ENCODE data around the gene PRKCE.

Gene PRKCE

DNA sequence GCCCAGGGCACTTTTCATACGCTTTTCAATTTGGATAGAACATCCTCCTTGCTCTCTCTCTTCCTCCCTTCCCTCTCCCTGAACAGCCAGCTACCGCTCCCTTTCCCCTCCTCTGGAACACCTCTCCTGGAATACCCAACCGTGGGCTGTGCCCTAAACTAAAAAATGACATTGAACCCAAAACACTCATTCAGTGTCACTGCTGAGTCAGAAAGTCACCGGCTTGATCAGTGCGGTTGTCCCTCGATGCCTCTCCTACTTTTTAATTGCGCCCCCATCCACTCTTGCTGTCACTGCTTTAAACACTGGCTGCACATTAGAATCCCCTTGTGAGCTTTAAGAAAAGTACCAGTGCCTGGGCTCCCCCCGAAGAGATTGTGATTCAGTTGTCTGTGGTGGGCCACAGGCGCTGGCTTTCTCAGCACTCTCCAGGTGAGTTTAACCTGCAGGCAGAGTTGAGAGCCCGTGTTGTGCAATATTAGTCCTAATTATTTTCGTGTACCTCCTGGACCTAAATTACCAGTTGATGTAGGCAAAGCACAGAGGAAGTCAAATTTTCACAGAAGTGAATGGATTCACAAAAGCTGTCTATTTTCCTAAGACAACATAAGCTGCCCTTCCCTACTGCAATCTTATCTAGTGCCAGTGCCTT, 302.0 kb downstream of the PRKCE start:
- no peak for DNase-seq

- no peak for DNase-seq
Measured at GRCh38 chr2:45954233-45954850, 302.9 kb downstream of the PRKCE start.

DNA sequence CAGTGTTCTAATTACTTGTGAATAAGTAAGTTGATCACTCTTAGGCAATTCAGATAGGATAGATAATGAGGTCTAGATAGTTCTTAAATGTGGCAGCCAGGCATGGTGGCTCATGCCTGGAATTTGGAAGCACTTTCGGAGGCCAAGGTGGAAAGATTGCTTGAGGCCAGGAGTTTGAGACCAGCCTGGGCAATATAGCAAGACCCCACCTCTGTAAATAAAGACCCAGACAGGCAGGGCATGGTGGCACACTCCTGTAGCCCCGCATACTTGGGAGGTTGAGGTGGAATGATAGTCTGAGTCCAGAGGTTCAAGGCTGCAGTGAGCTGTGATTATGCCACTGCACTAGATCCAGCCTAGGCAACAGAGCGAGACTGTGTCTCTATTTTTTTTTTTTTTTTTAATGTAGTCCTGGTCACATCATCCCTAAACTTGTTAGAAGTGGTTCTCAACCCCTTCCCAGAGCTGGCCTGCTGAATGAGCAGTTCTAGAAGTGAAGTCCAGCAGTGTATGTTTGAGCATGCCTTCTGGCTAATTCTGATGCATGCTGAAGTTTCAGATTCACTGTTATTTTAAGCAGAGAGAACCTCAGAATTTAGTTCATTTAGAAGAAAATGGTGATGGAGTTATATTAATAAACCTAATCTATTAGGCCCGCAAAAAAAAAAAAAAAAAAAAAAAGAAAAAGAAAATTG, 306.2 kb downstream of the PRKCE start:
- DNase-seq = no peak

DNA sequence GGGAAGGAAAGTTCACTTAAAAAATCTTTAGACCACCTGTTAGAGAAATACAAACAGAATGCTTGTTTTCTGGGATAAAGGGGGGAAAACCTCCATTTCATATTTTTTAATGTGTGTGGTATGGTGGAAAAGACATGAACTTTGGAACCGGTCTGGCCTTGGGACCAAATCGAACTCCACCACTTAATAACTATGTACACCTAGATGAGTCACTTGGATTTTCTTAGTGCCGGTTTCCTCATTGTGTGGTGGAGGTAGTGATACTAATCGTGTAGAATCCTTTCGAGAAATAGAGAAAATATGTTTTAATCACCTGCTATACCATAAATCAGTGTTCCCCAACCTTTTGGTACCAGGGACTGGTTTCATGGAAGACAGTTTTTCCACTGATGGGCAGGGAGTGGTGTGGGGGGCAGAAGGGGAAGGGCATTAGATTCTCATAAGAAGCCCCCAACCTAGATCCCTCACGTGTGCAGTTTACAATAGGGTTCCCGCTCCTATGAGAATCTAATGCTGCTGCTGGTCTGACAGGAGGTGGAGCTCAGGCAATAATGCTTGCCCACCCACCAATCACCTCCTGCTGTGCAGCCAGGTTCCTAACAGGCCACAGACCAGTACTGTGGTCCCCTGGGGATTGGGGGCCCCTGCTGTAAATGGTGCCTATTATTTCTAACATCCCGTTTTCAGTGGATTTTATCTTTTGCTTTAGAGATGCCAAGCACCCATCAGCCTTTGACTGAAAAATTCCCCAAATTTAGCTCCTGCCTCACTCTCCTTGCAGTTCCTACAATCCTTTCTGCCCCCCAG, 308.8 kb downstream of the PRKCE start:
- DNase-seq = no peak

DNA sequence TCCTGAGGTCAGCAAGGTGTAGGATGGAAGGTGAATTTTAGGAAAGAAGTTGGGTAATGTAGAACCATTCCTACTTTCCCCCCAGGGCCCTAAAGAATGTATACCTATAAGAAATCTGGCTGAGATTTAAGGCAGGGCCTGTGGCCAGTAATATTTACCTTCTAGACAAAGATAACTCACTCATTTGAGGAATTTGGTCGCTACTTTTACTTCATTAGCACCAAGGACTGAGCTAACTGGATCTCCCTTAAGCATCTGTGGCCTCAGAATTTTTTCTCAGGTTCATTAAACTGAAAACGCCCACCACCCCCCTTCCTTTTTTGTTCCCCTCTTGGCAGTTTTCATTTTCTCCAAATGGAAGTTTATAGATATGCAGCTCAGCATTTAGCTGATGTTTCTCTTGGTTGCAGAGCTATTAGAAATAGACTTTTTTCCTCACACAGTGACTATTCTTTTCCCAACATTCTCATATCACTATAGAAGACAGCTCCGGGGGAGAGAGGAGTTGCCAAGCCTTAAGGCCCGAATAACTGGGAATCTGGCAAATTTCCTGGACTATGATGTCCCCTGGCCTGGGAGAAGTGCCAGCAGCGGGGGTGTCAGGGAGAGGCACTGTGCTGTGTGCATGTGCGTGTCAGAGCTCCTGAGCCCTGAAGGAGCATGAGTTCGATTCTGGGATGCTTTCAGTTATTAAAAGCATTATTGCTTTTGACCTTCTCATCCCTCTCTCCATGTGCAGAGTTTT, 310.9 kb downstream of the PRKCE start:
- peak in 37 of 51 donors; percentile 4 to 72 (median 44) for DNase-seq

DNA sequence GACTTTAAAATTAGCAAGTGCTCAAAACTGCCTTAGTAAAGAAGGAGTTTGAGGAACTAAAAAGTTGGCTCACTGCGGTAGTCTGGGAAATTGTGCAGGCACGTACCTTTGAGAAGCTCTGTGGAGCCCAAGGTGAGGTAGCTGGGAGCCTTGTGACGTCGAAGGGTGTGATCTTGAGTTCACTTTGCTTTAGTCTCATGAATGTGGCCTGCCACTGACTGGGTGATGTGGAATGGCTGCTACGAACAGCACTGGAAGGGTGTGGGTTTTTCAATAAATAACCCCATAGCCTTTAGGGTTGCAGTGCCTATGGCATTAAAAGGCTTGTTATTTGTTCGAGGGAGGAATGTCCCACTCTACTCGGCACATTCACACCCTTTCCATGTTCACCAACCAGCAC, 312.3 kb downstream of the PRKCE start:
- DNase-seq = no peak

DNA sequence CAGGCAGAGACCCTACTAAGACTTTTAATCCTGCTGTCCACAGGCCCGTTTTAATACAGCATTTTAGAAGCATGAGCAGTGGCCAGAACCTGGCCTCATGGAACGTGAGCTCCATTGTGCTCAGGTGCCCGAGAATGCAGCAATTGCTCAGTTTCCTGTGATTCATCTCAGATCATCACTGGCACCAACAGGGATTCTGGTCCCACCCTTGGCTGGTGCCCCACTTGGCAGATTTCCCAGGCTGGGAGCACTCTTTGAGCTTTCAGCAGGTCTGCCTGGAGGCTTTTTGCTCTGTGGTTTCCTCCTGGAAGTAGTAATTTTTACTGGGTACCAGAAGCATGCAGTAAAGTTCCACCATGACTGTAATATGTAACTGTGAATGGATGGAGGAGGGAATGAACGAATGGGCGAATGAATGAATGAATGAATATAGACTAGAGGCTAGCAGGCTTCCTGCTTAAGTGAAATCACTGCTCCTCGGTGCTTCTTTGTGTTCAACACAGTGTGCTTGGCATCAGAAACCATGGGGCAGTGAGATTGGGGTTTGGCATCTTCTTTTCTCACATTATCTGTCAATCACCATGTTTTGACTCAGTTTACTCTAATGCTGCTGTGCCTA, 312.9 kb downstream of the PRKCE start:
- peak in 30 of 51 donors; percentile 3 to 68 (median 26) for DNase-seq

DNA sequence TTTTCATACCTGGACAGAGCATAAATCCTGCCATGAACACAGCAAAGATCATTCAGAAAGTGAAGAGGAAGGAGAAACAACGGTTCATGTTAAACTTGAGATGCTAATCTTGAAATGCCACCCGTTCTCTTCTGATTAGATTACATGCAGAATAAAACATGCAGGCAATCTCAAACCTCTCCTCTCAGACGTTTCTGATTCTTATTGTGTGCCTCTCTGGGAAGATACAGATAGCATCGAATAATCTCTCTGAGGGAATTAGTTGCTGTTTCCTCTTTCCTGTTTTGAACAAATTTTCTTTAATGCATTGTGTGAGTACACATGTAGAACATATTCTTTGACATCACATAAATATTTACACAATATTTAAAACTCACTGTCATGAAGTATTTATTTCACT, 313.4 kb downstream of the PRKCE start:
- no peak for DNase-seq

DNA sequence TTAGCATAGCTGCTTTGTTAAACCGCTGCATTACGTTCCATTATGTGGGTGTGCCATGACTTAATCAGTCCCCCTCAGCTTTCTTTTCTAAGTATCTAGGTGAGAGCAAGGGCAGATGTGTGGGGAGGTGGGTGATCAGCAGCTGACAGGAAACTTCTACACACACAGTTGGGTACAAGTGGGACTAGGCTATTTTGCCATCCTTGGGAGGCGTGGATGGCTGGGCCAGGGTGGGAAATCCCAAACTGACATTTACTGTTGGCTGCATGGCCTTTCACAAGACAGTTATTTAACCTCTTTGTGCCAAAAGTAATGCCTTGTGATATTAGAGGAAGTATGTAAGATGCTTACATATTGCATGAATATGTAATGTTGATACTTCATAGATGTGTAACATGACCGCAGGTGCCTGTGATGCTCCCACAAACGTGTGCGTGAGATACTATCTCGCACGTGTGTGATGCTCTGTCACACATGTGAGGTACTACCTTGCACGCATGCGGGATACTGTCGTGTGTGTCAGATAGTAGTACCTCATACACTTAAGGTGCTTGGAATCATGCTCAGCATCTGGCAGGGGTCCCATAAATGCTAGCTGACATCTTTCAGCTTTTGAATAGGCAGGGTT, 314.5 kb downstream of the PRKCE start:
- no peak for DNase-seq

GRCh38 chr2:45968946-45969584, 317.6 kb downstream of the PRKCE start:
- no peak for DNase-seq

DNA sequence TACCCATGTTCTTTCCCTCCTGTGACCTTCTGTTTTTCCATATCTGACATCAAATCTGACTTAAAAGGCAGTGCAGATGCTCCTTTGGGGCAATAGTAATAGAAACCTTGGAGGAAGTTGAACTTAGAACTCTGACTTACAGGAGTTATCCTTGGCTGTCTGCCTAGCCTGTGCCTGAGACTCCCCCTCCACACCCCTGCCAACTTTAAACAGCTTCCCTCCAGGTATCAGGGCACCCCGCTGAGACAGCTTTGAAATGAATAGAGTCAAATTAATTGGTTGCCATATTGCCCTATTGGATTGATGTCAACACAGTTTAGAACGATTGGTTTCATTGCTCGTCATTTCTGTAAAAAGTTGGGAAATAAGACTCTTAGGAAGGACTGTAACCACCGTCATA, 322.0 kb downstream of the PRKCE start:
- DNase-seq = no peak

DNA sequence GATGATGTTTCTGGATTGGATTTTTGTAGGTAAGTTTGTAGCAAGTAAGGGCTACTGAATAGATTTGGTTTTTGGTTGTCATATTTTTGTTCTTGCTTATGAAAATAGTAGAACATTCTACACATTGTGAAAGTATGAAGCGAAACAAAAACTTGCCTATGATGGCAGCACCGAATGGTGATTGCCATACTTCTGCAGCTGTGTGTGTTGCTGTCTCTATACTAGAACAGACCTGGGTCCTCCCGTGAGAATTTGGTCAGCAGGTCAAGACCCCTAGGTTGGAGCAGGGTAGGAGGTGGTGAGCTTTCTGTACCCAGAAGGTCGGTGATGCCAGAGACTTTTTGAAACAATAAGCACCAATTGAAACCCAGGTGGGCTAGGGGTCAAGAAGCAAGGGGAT, 322.6 kb downstream of the PRKCE start:
- DNase-seq = no peak

DNA sequence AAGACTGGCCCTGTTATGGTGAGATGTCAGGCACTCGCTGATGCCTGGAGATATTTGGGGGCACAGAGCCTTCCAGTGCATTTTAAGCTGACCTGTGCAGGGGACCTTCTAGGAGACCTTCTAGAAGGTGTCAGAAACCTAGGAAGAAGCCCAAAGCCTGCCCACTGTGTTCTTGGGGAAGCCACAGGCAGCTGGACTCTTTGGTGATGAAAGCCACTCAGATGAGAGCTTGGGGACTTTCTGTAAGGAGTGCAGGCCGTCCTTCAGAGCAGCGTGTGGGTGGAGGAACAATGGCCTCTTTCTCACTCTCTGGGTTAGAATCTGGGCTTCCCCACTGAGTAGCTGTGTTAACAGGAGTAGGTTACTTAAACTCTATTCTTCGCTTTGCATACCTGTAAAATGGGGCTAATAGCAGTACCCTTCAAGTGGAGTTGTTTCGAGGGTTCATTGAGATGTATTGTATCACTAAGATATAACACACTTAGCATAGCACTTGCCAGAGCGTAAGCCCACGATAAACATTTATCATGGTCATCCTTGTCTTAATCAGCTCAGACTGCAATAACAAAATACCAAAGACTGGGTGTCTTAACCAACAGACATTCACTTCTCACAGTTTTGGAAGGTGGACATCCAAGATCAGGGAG, 323.4 kb downstream of the PRKCE start:
- DNase-seq = no peak

DNA sequence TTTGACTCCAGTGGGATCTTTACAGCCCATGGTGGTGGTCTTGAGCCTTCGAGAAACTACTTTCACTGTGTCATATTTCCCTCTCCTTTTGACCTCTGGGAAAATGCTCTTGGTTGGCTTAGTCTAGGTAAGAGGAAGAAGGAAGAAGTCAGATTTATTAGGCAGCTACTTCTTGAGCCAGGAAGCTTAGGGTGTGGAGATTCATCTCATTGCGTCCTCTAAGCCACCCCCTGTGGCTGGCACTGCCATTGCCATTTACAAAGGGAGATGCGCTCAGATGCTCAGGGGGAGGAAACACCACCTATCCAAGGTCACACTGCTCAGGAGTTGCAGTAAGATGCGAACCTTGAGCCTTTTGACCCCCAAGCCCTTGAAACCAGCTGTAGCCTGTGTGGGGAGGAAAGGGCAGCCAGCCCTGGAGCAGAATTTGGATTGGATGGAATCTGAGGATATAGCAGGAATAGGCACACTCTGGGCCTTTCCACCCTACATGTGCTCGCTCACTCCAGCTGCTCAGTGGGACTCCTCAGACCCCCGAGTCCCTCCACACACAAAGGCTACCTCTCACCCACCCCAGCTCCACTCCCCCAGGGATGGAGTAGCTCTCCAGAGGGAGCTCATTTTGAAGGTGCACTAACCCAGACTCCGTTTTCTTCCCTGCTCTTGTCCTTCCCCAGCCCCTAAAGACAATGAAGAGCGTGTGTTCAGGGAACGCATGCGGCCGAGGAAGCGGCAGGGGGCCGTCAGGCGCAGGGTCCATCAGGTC, 324.5 kb downstream of the PRKCE start:
- no peak for DNase-seq

GRCh38 chr2:45978302-45978859, 326.9 kb downstream of the PRKCE start:
- DNase-seq = no peak

GRCh38 chr2:45979065-45979464, 327.6 kb downstream of the PRKCE start:
- no peak for DNase-seq

DNA sequence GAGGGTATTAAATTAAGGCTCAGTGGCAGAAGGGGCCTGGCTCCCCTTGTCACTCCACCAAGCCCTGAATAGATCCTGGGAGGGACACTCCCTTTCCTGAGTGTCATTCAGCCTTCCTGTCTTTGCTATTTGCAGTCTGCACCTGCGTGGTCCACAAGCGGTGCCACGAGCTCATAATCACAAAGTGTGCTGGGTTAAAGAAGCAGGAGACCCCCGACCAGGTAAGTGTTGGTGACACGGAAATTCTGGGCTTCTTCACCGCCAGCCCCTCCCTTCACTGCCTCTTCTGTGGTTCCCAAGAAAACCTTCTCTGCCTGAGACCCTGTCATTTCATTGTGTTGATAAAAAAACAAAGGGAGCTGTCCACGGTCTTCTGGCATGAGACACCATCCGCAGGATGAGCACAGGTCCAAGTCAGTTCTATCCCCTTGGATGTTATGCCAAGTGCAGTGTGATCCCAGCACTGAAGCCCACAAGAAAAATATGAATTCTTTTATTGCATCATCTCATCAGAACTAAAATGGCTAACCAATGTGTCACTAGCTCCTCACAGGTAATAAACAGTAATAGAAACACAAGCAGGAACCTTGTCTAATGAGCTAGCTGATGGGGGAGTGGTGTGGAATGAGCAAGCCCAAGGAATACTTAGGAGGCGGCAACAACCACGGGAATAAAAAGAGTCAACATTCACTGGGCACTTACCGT, 328.8 kb downstream of the PRKCE start:
- DNase-seq = no peak
